ENCODE data around the gene STON2. TPM values are rescaled to one million over a fixed set of nuclear protein-coding genes. Genes with fewer than 3 reads are reported as not detected.

Gene STON2
- total and polyA plus RNA-seq, 4 donors = 1.9 to 30.0 (median 7.3) TPM

- Histone ChIP-seq H3K27me3 (ENCODE audit: control insufficient read depth in 4 of 4, insufficient read depth in 4 of 4, low read length in 3 of 4) (no peaks in the 10 kb centered on the region), H3K9me3 (ENCODE audit: control insufficient read depth in 4 of 4, low read length in 3 of 4) (no peaks in the 10 kb centered on the region), H3K36me3 (ENCODE audit: control insufficient read depth in 4 of 4, insufficient read depth in 3 of 4, low read depth in 1 of 4, low read length in 3 of 4) (no peaks in the 10 kb centered on the region), H3K4me1 (ENCODE audit: control insufficient read depth in 4 of 4, insufficient read depth in 4 of 4, low read length in 3 of 4) (peaks cover 0 to 18% (median 13%) of the 10 kb centered on the region in 4 donors), H3K9ac (ENCODE audit: low read depth in 1 of 2, low read length in 2 of 2) (peak overlapping the region; percentile 44 to 69), H3K4me3 (ENCODE audit: low read depth in 1 of 3, low read length in 3 of 3) (peak overlapping the region; percentile 43 to 85 (median 68)), H3K27ac (ENCODE audit: low read depth in 1 of 2, low read length in 2 of 2) (peak overlapping the region; percentile 71 to 90)
- WGBS = 17% methylated on average over 6 of the region's 6 CpGs
- TF ChIP-seq CTCF (IDR thresholded peaks at IDR 0.05; ENCODE audit: low read depth, low read length, missing input control) = no peak
- TF ChIP-seq EGR1 (IDR thresholded peaks at IDR 0.05; ENCODE audit: low read depth in 2 of 2) = no peak
- TF ChIP-seq RAD21 (IDR thresholded peaks at IDR 0.05) = no peak
- TF ChIP-seq, protein P1, sequence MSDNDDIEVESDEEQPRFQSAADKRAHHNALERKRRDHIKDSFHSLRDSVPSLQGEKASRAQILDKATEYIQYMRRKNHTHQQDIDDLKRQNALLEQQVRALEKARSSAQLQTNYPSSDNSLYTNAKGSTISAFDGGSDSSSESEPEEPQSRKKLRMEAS (IDR thresholded peaks at IDR 0.05) = no peak
- no peak for TF ChIP-seq FOXA1 (IDR thresholded peaks at IDR 0.05)
- TF ChIP-seq, protein P2, sequence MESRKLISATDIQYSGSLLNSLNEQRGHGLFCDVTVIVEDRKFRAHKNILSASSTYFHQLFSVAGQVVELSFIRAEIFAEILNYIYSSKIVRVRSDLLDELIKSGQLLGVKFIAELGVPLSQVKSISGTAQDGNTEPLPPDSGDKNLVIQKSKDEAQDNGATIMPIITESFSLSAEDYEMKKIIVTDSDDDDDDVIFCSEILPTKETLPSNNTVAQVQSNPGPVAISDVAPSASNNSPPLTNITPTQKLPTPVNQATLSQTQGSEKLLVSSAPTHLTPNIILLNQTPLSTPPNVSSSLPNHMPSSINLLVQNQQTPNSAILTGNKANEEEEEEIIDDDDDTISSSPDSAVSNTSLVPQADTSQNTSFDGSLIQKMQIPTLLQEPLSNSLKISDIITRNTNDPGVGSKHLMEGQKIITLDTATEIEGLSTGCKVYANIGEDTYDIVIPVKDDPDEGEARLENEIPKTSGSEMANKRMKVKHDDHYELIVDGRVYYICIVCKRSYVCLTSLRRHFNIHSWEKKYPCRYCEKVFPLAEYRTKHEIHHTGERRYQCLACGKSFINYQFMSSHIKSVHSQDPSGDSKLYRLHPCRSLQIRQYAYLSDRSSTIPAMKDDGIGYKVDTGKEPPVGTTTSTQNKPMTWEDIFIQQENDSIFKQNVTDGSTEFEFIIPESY (IDR thresholded peaks at IDR 0.05) = no peak
- TF ChIP-seq NR2F2 (IDR thresholded peaks at IDR 0.05) = no peak
- no peak for TF ChIP-seq JUND (IDR thresholded peaks at IDR 0.05)
- no peak for TF ChIP-seq FOXA2 (IDR thresholded peaks at IDR 0.05)
- TF ChIP-seq REST (IDR thresholded peaks at IDR 0.05) = no peak
- DNase-seq (ENCODE audit: low spot score) = no peak
These were observed 34.9 kb upstream of the STON2 start for GRCh38 chr14:81435048-81435390.

DNA sequence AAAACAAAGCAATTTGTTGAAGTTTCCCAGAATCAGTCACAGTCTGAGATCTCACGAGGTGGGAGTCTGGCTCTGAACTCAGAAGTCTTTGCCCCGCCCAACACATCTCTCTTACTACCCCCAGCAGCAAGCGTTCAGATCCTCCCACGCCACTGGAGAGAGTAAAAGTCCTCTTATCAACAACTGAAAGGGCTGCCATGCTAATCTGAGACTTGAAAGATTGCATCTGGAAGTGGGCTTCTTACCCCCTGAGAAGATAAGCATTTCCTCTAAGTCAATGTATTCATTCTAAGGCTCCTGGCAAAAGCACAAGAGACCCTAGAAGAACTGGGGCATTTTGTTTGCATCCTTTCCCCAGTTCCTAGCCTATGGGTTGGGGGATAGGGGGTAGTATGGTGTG lies 34.1 kb upstream of the STON2 start:
- DNase-seq (ENCODE audit: low spot score) = no peak
- H3K36me3 ChIP-seq (ENCODE audit: control insufficient read depth in 4 of 4, insufficient read depth in 3 of 4, low read depth in 1 of 4, low read length in 3 of 4) = no peaks in the 10 kb centered on the region
- WGBS = 87% methylated on average over 4 of the region's 4 CpGs
- no peak overlapping the region for H3K4me3 ChIP-seq (ENCODE audit: low read depth in 1 of 3, low read length in 3 of 3)
- TF ChIP-seq HNF4A (conservative IDR thresholded peaks at IDR 0.05) (no peak), RAD21 (IDR thresholded peaks at IDR 0.05) (no peak), CTCF (IDR thresholded peaks at IDR 0.05; ENCODE audit: low read depth, low read length, missing input control) (no peak), EGR1 (IDR thresholded peaks at IDR 0.05; ENCODE audit: low read depth in 2 of 2) (no peak), GABPA (IDR thresholded peaks at IDR 0.05 in 1 of 2, conservative IDR thresholded peaks at IDR 0.05 in 1 of 2) (no peak), SP1 (IDR thresholded peaks at IDR 0.05) (no peak)
- TF ChIP-seq, protein P2 (IDR thresholded peaks at IDR 0.05) = no peak
- no peaks in the 10 kb centered on the region for H3K9me3 ChIP-seq (ENCODE audit: control insufficient read depth in 4 of 4, low read length in 3 of 4)
- no peaks in the 10 kb centered on the region for H3K27me3 ChIP-seq (ENCODE audit: control insufficient read depth in 4 of 4, insufficient read depth in 4 of 4, low read length in 3 of 4)
- H3K27ac ChIP-seq (ENCODE audit: low read depth in 1 of 2, low read length in 2 of 2) = no peak overlapping the region
- H3K4me1 ChIP-seq (ENCODE audit: control insufficient read depth in 4 of 4, insufficient read depth in 4 of 4, low read length in 3 of 4) = peaks cover 0 to 18% (median 13%) of the 10 kb centered on the region in 4 donors
- H3K9ac ChIP-seq (ENCODE audit: low read depth in 1 of 2, low read length in 2 of 2) = no peak overlapping the region
